DMS 273 (cell line): ENCODE data around the gene KXD1.
"Not testable (repeated sequence)": the region's sequence is repeated elsewhere in the genome, so short reads cannot be mapped to it uniquely, and the experiment has no call there.

Source experiments
- DNase-seq: peaks from one replicate; lab custom pipeline; 2025; ENCODE audit not compliant: unreplicated experiment; lab: John Stamatoyannopoulos, UW

KXD1 gene

GRCh38 chr19:18599485-18599884 is 41.8 kb downstream of the KXD1 start:
- no peak for DNase-seq

- not testable (repeated sequence) for DNase-seq
These were observed 43.2 kb downstream of the KXD1 start for GRCh38 chr19:18600692-18601397.

GRCh38 chr19:18601875-18602274 is 44.2 kb downstream of the KXD1 start:
- DNase-seq, result no peak

GRCh38 chr19:18603255-18603957 is 45.7 kb downstream of the KXD1 start:
- DNase-seq, result peak; percentile 76

GRCh38 chr19:18603958-18604819 is 46.5 kb downstream of the KXD1 start:
- no peak for DNase-seq

- DNase-seq, result no peak
These were observed 47.1 kb downstream of the KXD1 start for GRCh38 chr19:18604820-18605159.

- DNase-seq, result no peak
These were observed 47.5 kb downstream of the KXD1 start for GRCh38 chr19:18605196-18605545.

- DNase-seq, result peak; percentile 48
These were observed 48.0 kb downstream of the KXD1 start for GRCh38 chr19:18605546-18606280.

GRCh38 chr19:18606281-18607225 is 48.9 kb downstream of the KXD1 start, which contains the start of gene CRLF1:
Gene CRLF1 (minus strand): TSS chr19:18606799. CDS start chr19:18606656, 143 bp downstream.
- DNase-seq, result no peak

- DNase-seq, result peak; percentile 60
These were observed 49.8 kb downstream of the KXD1 start for GRCh38 chr19:18607226-18608101.

GRCh38 chr19:18608102-18608804 is 50.6 kb downstream of the KXD1 start:
- DNase-seq, result no peak

GRCh38 chr19:18608805-18609716 is 51.4 kb downstream of the KXD1 start:
- no peak for DNase-seq

GRCh38 chr19:18609717-18610051 is 52.0 kb downstream of the KXD1 start:
- no peak for DNase-seq

GRCh38 chr19:18610245-18610555 is 52.5 kb downstream of the KXD1 start:
- DNase-seq, result no peak

GRCh38 chr19:18610556-18611326 is 53.1 kb downstream of the KXD1 start:
- DNase-seq, result no peak

- DNase-seq, result peak; percentile 62
These were observed 53.8 kb downstream of the KXD1 start for GRCh38 chr19:18611327-18612050.
